ENCODE results near the gene GPR68.
"Not testable (repeated sequence)": the region's sequence is repeated elsewhere in the genome, so short reads cannot be mapped to it uniquely, and the experiment has no call there.

The GPR68 gene

DNA sequence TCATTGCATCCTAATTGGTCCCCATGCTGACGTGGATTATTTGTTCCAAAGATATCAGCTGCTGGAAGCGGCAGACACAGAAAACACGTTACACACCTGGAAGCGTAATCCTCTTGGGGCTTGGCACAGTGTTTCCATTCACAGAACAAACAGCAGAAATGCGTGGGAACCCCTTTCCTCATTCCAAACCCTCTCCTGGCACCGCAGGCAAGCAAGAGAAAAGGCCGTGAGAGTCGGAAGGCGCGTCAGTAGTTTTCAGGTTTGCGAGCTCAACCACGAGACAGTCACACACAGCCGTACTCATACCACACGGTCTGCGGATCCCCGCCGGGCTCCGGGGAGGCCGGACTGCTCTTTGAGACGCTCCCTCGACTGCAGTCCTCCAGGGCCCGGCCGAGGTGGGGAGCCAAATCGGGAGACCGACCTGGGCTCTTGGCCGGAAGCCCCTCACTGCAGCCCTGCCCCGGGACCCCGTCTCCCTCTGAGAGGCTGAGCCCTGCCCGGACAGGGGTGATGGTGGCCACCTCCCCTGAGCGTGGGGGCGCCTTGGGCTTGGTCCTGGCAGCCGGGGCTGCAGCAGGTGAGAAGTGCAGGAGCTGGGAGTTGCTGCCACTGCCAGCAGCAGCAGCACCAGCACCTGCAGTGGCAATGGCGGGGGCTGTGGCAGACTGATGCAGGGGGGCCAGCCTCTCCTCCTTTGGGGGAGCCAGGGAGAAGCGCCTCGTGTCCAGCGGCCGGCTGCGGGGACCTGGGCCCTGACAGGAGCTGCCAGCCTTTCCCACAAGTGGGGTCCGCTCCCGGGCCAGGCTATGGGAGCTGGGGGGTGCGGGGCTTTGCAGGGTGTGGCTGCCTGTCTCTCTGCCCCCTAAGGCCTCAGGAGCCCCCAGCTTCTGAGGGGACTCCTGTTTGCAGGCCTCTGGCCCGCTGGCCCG is 28.1 kb upstream of the GPR68 start:
- no peak for DNase-seq

DNA sequence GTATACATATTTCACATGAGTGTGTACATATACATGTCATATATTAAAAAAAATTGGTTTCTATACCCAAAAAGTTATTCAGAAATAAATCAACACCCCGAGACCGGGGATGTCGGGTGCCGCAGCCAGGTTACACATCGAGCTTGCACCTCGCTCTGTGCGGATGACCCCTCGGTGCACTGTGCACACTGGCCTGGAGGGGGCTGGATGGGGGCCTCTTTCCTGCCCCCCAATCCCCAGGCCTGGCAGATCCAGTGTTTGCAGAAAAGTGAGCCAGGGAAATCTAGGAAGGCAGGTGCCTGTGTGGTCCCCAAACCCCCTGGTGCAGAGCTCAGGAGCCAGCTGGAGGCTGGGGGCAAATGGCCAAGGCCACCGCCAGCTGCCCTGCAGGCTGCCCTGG is 27.1 kb upstream of the GPR68 start:
- DNase-seq = no peak

DNA sequence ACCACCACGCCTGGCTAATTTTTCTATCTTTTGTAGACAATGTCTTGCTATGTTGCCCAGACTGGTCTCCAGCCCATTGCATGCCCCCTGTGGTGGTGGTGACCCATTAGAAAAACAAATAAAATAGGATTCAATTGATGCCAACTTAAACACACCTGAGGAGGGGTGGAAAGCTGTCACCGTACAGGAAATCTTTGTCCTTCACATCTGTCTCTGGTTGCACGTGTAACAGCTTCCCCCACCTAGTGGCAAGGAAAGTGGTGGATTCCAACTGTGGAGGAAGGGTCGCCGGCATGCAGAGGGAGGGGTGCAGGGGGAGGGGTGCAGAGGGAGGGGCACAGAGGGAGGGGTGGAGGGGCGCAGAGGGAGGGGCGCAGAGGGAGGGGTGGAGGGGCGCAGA is 26.1 kb upstream of the GPR68 start:
- no peak for DNase-seq

DNA sequence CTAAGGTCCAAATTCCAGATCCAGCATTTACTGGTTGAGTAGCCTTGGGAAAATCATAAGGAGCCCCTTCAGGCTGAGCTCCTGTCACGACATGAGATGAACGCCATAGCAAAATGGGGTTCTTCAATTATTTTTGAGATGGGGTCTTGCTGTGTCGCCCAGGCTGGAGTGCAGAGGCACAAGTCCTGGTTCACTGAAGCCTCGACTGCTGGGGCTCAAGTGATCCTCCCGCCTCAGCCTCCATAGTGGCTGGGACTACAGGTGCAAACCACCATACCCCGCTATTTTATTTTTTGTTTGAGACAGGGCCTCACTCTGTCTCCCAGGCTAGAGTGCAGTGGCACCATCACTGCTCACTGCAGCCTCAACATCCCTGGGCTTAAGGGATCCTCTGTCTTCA is 25.7 kb upstream of the GPR68 start:
- no peak for DNase-seq

DNA sequence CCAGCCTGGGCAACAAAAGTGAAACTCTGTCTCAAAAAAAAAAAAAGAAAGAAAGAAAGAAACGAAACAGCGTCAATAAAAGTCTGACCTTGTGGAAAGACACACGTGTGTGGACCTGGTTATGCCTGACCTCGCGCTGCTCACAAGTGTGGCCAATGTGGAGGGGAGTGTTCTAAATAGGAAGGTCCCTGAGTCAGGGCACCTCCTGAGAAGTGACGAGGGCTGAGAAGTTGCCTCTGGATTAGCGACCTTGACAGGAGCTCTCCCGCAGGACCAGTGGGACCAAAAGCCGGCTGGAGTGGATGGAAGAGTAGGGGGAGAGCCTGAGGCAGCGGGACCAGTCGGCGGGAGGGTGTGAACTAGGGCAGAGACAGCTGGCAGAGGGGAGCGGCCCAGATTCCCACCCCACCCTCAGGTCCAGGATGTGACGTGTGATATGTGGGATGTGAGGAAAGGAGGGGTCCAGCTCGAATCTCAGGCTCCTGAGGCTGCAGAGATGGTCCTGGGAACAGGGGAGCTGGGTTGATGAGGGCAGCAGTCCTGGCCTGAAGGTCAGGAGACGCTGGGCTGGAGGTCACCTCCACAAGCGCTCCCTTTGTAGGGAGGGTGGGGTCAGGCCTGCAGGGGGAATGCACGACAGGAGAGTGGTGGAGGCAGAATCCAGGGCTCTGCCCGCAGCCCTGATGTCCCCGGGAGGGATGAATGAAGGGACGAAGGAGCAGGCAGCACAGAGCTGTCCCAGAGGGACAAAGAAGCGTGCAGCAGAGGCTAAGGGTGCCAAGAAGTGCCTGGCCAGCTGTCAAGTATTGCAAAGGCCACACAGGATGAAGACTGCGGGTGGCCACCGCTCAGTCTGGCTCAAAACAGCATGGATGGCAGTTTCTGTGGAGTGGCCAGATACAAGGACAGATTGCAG is 24.8 kb upstream of the GPR68 start:
- peak in 18 of 51 donors; percentile 16 to 62 (median 34) for DNase-seq

DNA sequence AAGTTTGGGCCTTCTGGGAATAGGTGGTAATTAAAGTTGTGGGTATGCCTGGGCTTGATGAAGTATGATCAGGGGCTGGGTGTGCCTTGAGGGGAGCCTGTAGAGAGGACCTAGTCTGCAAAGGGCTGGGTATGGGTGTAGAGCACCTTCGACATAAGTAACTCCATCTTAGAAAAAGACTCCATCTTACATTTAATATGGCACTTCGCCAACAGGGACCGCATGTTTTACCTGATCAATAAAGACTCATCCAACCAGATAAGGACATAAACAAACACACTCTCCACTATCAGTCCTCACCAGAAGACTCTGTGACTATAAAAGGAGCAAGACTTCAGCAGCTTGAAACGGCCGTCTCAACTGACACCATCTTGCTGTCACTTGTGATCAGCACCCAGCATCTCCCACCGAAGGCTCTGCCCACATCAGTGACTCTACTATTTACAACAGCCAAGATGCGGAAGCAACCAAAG is 23.5 kb upstream of the GPR68 start:
- no peak for DNase-seq

DNA sequence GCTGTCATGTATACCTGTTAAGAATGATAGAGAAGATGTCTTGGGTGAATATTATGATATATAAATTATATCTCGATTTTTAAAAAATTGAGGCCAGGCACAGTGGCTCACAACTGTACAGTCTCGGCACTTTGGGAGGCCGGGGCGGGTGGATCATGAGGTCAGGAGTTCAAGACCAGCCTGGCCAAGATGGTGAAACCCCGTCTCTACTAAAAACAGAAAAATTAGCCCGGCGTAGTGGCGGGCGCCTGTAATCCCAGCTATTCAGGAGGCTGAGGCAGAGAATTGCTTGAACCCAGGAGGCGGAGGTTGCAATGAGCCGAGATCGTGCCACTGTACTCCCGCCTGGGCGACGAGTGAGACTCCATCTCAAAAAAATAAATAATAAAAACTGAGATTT is 21.8 kb upstream of the GPR68 start:
- DNase-seq = not testable (repeated sequence)

DNA sequence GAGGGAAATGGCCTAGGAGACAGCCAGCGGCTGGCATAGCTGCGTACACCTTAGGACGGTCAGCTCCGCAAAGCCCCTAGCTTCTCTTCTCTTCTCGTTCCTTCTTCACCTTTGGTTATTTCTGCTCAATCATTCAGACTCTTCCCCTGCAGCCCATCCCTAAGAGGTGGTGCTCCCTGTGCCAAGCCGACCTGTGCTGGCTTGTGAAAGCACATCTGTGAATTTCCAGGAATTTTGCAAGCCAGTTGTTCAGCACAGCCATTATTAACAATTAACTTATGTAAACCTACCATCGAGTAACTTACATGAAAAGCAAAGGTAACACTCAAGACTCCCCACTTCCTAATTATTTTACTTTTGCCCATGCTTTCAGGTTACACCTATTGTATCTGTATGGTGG is 20.9 kb upstream of the GPR68 start:
- no peak for DNase-seq

DNA sequence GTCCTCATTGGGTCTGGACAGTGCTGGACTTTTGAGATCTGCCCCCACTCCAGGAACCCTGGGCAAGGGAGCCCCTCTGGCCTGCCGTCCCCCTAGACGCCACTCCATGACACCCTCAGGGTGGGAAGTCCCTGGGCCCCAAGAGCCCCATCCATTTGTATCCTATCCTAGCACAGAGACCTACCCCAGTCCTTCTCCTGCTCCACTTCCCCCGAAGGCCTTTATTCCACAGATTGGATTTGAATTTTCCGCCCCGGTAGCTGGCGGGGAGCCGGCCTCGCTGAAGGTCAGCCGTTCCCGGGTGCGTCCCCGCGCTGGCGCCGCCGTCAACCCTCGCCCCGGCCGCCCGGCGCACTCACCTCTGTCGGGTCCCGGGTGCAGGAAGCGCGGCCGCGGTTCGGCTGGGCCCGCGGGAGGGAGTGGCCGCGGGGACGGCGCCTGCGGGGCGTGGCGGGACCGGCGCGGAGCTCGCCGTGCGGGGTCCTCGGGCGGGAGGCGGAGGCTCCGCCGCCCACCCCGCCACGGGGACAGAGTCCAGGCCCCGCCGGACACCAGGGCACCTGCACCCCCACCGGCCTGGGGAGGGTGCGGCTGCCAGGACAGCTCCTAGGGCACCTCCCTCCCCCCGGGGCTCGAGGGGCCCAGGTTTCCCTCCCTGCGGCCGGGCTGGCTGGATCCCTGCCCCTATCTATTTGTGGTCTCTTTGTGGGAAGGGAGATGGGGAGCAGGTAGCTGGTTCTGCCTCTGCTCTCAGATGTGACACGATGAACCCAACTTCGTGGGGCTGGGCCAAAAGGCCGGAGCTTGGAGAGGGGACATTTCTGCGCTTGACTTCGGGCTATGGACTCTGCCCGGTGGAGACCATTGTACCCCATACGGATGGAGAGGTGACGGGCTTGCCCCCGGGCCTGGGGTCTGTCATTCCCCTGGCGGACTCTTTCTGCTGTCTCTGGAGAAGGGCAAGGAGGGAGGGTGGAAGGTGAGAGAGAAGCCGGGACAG is 19.9 kb upstream of the GPR68 start:
- no peak for DNase-seq

DNA sequence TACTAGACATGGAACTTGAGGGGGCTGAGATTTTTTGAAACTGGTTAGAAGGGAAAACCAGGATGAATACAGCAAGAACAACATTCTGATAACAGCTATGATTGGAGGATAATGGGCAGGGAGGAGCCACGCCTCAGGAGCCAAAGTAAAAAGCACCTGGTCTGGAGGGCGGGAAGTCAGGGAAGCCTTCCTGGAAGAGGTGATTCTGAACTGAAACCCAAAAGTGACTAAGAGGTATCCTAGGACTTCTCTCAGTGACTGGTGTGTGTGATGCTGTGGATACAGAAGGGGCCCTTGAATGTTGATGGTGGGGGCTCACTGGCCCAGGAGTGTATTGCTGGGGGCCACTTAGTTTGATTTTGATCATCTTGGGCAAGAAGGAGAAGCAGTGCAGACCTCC is 18.8 kb upstream of the GPR68 start:
- no peak for DNase-seq

DNA sequence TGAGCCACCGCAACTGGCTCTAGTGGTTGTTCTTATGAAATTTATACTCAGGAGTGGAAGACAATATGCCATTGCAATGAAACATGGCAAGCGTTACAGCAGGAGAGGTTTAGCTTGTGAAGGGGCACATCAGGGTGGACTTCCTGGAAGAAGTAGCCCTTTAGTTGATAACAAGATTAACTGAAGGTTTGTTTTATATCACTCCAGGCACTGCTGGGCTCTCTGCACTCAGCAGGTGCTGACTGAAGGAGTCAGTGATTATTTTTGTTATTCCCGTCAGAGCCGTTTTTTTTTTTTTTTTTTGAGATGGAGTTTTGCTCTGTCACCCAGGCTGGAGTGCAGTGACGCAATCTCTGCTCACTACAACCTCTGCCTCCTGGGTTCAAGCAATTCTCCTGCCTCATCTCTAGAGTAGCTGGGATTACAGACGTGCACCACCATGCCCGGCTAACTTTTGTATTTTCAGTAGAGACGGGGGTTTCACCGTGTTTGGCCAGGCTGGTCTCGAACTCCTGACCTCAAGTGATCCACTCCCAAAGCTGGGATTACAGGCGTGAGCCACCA is 17.6 kb upstream of the GPR68 start:
- DNase-seq = no peak

DNA sequence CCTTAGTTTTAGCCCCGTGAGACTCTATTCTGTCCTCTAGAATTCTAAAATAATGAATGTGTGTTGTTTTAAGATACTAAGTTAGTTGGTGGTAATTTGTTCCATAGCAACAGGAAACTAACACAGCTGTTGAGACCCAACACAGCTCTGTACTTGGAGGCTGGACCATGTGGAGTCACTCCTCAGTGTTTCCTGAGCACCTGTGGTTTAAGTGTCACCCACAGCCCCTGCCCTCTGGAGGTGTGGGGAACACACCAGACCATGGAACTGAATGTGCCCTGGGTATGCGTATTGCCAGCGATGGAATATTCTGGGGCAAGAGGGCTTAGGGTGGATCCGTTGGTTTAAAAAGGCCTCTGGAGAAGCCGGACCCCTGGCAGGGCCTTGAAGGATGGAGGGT is 16.6 kb upstream of the GPR68 start:
- no peak for DNase-seq

DNA sequence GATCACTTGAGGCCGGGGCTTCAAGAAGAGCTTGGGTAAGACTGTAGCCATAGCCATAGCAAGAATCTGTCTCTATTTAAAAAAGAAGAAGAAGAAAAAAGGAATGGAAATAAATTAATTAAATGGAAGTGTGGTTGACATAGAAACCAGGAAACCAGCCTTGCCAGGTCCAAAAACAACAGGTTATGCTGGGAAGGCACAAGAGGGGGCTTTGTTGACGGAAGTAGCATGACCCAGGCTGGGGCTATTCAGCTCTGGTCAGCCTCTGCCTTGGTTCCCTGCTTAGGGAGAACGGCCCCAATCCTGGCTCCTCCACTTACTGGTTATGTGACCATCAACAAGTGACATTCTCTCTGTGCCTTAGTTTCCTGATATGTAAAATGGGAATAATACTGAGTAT is 14.4 kb upstream of the GPR68 start:
- DNase-seq = no peak

DNA sequence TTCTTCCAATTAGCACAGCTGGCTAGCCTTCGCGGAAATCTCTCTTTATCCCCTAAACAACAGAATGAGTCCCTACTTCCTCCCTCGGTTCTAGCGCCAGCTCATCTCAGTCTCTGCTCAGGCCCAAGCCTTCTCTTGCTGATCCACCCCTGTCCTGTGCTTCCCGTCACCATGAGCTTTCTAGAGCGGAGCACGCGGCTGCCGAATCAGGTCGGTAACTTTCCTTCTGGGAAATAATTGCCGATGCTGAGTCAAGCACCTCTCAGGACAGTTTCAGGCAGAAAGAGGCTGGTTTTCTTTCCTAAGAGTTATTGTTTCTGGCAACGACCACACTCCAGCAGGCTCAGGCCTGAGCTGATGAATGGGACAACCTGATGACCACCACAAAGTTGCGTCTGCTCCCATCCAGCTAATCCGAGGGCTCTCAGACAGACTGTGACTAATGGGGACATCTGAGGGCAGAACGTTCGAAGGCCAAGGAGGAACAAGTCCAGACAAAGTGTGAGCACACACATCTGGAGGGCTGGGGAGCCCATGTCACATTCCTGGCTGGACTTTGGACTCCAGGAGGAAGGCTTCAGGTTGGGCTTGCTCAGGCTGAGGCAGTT is 13.6 kb upstream of the GPR68 start:
- peak in 2 of 51 donors; percentile 9 to 43 for DNase-seq

DNA sequence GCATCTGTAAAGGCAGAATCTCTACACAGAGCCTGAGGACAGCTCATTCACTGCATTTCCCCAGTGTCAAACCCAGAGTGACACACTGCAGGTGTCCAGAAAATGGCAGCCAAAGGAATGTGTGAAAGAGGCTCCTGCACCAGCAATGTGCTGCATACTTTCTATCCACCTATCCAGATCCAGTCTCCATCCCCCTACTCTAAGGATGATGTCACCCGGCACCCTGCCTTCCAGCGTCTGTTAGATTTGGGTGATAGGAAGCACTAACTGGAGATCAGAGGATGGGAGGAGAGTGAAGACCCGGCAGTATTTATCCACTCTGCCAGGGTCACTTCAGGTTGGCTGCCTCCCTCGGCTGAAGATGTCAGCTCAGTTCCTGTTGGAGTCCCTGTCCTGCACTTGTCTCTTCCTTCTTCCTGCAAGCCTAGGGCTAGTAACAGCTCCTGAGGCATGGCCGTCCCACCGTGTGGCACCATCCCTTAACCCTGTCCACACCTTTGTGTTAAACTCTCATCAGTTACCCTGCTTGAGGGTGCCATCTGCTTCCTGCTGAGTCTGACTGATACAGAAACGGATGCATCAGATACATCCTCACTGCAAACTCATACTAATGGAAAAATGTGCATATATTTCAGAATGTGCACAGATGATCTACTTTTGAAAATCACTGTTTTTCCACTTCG is 13.0 kb upstream of the GPR68 start:
- no peak for DNase-seq

DNA sequence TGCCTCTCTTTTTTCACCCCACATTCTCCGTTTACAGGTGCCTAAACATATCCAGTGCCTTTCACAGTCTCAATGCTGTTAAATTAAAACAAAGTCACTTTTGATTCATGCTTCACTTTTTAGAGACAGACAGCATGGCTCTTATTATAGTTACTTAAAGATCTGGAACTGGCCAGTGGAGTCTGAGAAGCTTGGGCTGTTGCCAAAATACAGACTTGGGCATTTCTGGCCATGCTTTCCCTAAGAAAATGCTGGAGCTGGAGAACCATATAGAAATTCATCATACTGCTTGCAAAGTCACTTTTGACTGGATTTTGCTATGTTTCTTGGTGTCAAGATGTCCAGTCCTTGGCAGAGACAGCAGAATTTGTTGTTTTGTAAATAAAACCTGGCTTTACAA is 12.2 kb upstream of the GPR68 start:
- no peak for DNase-seq

DNA sequence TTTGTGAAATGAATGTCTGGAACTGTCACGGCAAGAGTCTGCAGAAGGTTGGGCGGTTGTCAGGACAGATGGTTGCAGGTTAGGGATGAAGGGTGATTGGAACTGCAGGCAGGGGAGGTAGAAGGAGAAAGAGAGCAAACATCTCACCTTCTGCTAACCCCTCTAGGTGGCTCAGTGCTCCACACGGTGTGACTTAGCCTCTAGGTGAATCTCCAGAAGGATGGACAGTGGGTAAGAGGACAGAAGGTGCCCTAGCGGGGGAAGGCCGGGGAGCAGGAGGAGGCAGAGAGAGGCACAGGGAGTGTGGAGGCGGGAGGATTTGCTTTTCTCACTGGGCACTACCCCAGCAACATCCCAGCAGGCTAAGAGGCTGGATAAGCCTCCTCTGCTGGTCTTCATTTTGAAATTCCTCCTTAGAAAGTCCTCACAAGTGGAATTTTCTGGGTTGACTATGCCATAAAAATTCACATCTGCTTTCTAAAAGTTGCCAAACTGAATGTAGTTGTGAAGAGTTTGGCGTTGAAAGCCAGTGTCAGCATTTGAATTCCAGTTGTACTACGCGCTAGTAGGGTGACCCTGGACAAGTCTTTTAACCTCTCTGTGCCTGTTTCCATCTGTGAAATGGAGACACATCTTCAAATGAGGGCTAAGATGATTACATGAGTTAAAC is 10.7 kb upstream of the GPR68 start:
- no peak for DNase-seq

DNA sequence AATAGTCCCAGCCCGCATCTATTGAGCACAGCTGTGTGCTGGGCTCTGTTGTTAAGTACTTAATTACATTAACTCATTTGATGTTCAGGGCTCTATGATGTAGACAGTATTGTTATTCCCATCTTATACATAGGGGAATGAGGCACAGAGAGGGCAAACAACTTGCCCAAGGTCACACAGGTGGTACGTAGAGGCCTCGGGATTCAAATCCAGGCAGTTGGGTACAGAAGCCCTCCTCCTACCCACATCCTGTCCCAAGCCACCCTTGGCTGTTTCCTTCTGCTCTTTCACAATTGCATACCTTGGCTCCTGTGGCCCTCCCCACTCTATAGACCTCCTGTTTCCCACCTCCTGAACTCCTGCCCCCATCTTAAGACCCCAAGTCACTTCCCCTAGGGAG is 10.0 kb upstream of the GPR68 start:
- DNase-seq = no peak

DNA sequence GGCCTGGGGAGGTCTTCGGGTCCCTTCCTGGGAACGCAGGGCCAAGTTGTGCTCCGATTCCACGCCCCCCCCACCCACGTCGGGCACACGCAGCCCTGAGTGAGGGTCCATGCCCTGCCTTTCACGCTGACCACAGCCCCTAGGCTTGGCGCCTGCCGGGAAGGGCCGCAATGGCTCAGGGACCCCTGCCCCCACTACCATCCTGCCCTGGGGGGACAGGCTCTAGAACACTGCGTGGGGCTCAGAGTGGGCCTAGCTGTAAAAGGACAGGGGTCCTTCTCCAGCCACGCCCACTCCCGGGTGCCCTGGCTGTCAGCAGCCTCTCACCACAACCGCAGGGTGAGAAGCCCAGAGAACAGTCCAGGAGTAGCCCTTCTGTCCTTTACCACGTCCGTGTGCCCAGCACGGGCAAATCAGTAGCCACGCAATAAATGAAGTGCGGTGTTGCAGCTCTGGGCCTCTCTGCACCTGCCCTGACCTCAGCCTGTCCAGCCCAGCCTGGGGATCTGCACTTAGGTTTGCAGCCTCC is 9.4 kb upstream of the GPR68 start:
- no peak for DNase-seq

Measured in hypothalamus (tissue), 51 donors.